Measurements from ENCODE around the gene MEIKIN. TPM values are rescaled to one million over a fixed set of nuclear protein-coding genes. Genes with fewer than 3 reads are reported as not detected.

The MEIKIN gene
- total RNA-seq, 1 experiment from 2014 or later = not detected

- Histone ChIP-seq H3K27me3 (ENCODE audit: control insufficient read depth, insufficient read depth, low read length) (no peaks in the 10 kb centered on the region), H3K9me3 (ENCODE audit: control insufficient read depth, insufficient read depth, low read depth, low read length) (no peaks in the 10 kb centered on the region), H3K4me3 (ENCODE audit: low read depth in 2 of 2, low read length in 2 of 2) (no peak overlapping the region), H3K4me1 (ENCODE audit: control insufficient read depth, insufficient read depth, low read length) (no peaks in the 10 kb centered on the region), H3K27ac (ENCODE audit: low read length) (no peak overlapping the region), H3K36me3 (ENCODE audit: control insufficient read depth, insufficient read depth, low read length) (no peaks in the 10 kb centered on the region)
- DNase-seq (ENCODE audit: low read depth, low spot score) = no peak
- POLR2A ChIA-PET = no interaction called here
- intact Hi-C loops (cut with micrococcal nuclease; ENCODE audit: unreplicated experiment) (no loop called here), in situ Hi-C loops (cut with HindIII; ENCODE audit: low pct_unique_long_range_greater_than_20kb, low sequenced_read_pairs) (no loop called here)
- CTCF ChIA-PET = no interaction called here
- TF ChIP-seq POLR2AphosphoS5 (IDR thresholded peaks at IDR 0.05; ENCODE audit: low read depth, low read length) = no peak
- TF ChIP-seq SIN3A (IDR thresholded peaks at IDR 0.05; ENCODE audit: borderline replicate concordance, insufficient read depth, low read depth, low read length) = no peak
- TF ChIP-seq REST (IDR thresholded peaks at IDR 0.05; ENCODE audit: insufficient read depth in 1 of 2, low read depth in 2 of 2, low read length in 1 of 2) = no peak
- TF ChIP-seq CTCF (IDR thresholded peaks at IDR 0.05) = no peak
- TF ChIP-seq TCF7L2 (IDR thresholded peaks at IDR 0.05; ENCODE audit: low read depth, low read length) = no peak
- BruUV-seq (replicated peaks) = no TSS peak
- ATAC-seq = no peak
Measured at GRCh38 chr5:131977212-131977604, 31.7 kb upstream of the MEIKIN start.

GRCh38 chr5:131976414-131977211 is 31.1 kb upstream of the MEIKIN start:
- in situ Hi-C loops (cut with HindIII; ENCODE audit: low pct_unique_long_range_greater_than_20kb, low sequenced_read_pairs) = no loop called here
- TF ChIP-seq SIN3A (IDR thresholded peaks at IDR 0.05; ENCODE audit: borderline replicate concordance, insufficient read depth, low read depth, low read length) (no peak), CTCF (IDR thresholded peaks at IDR 0.05) (no peak), TCF7L2 (IDR thresholded peaks at IDR 0.05; ENCODE audit: low read depth, low read length) (no peak), POLR2AphosphoS5 (IDR thresholded peaks at IDR 0.05; ENCODE audit: low read depth, low read length) (no peak), REST (IDR thresholded peaks at IDR 0.05; ENCODE audit: insufficient read depth in 1 of 2, low read depth in 2 of 2, low read length in 1 of 2) (no peak)
- no peaks in the 10 kb centered on the region for H3K27me3 ChIP-seq (ENCODE audit: control insufficient read depth, insufficient read depth, low read length)
- DNase-seq (ENCODE audit: low read depth, low spot score) (no peak), ATAC-seq (no peak)
- ChIA-PET CTCF (no interaction called here), POLR2A (no interaction called here)
- H3K36me3 ChIP-seq (ENCODE audit: control insufficient read depth, insufficient read depth, low read length) = no peaks in the 10 kb centered on the region
- H3K27ac ChIP-seq (ENCODE audit: low read length) = no peak overlapping the region
- H3K4me3 ChIP-seq (ENCODE audit: low read depth in 2 of 2, low read length in 2 of 2) = no peak overlapping the region
- intact Hi-C loops (cut with micrococcal nuclease; ENCODE audit: unreplicated experiment) = no loop called here
- H3K9me3 ChIP-seq (ENCODE audit: control insufficient read depth, insufficient read depth, low read depth, low read length) = no peaks in the 10 kb centered on the region
- BruUV-seq (replicated peaks) = no TSS peak
- H3K4me1 ChIP-seq (ENCODE audit: control insufficient read depth, insufficient read depth, low read length) = no peaks in the 10 kb centered on the region

Data from Panc1 (cell line).